ENCODE data around the gene KANSL1. TPM values are rescaled to one million over a fixed set of nuclear protein-coding genes. Genes with fewer than 3 reads are reported as not detected.

KANSL1 gene
- total and polyA plus RNA-seq, 9 donors, result 30.4 to 107 (median 77.7) TPM

- 38 to 40% (median 39%) methylated on average over 5 of the region's 5 CpGs for WGBS, 3 donors
- Histone ChIP-seq H3K27me3 (no peaks in the 10 kb centered on the region), H3K36me3 (no peaks in the 10 kb centered on the region), H3K4me1 (ENCODE audit: insufficient read depth) (peaks cover 4% of the 10 kb centered on the region), H3K4me3 (no peak overlapping the region), H3K27ac (peak overlapping the region in 1 of 2 donors; percentile 29), H3K9me3 (no peaks in the 10 kb centered on the region)
- no peak for TF ChIP-seq EP300 (IDR thresholded peaks at IDR 0.05)
- TF ChIP-seq, protein P1, sequence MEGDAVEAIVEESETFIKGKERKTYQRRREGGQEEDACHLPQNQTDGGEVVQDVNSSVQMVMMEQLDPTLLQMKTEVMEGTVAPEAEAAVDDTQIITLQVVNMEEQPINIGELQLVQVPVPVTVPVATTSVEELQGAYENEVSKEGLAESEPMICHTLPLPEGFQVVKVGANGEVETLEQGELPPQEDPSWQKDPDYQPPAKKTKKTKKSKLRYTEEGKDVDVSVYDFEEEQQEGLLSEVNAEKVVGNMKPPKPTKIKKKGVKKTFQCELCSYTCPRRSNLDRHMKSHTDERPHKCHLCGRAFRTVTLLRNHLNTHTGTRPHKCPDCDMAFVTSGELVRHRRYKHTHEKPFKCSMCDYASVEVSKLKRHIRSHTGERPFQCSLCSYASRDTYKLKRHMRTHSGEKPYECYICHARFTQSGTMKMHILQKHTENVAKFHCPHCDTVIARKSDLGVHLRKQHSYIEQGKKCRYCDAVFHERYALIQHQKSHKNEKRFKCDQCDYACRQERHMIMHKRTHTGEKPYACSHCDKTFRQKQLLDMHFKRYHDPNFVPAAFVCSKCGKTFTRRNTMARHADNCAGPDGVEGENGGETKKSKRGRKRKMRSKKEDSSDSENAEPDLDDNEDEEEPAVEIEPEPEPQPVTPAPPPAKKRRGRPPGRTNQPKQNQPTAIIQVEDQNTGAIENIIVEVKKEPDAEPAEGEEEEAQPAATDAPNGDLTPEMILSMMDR (IDR thresholded peaks at IDR 0.05), result peak; percentile 64 to 94 (median 94)
- DNase-seq, result peak; percentile 64 to 88 (median 74)
- intact Hi-C loops (cut with DNase I), result loop anchor here in 3 of 4 donors (2.0 to 10.0 kb wide), 2 partner anchors 148 to 150 kb away; partner anchors contain the start of gene KANSL1 (in 3 of the 3)
Measured at GRCh38 chr17:46044286-46044928, 148.8 kb downstream of the KANSL1 start.

DNA sequence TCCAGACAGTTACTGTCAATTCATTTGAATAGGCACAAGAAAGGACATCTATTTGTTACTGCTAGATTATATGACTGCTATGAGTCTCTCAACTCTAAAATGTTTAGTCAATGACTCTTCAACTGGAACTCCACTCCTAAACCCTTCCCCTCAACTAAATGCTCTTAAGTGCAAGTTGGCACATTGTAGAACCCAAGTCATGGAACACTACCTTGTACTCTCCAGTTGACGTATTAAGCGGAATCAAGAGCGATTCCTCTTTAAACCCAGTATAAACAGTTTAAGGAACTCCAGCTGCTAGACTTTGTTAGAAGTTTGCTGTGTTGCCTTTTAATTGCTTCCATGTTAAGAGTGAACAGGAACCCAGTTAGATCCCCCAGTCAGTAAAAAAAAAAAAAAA is 149.6 kb downstream of the KANSL1 start:
- no peaks in the 10 kb centered on the region for H3K36me3 ChIP-seq
- H3K4me1 ChIP-seq (ENCODE audit: insufficient read depth), result peaks cover 4% of the 10 kb centered on the region
- no peak for TF ChIP-seq EP300 (IDR thresholded peaks at IDR 0.05)
- no peak for TF ChIP-seq POLR2A (IDR thresholded peaks at IDR 0.05)
- TF ChIP-seq, protein P1 (IDR thresholded peaks at IDR 0.05), result no peak

DNA sequence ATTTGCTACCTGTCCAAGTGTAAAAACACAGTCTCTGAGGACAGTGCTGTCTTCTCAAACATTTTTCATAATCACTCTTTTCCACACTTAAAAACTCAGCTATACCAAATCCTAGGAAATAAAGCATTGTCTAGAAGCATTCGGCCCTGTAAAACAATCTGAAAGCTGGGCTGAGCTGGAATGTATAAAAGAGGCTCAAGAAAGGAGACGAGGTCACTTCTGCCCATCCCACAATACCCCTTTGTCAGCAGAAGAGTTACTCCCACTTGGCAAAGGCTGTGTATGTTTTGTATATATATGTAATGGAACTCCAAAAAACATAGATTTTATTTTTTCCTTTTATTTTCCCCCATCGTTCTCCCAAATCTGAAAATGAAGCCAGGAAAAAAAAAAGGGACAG is 150.3 kb downstream of the KANSL1 start:
- intact Hi-C loops (cut with DNase I), result loop anchor here in 3 of 4 donors (1.0 to 10.0 kb wide), 2 partner anchors 152 to 170 kb away; partner anchors contain the start of gene KANSL1 (in 2 of the 3)
- H3K27ac ChIP-seq, result no peak overlapping the region
- no peak overlapping the region for H3K4me3 ChIP-seq
- H3K36me3 ChIP-seq, result no peaks in the 10 kb centered on the region
- H3K4me1 ChIP-seq (ENCODE audit: insufficient read depth), result peaks cover 4% of the 10 kb centered on the region
- TF ChIP-seq EP300 (IDR thresholded peaks at IDR 0.05) (no peak), POLR2A (IDR thresholded peaks at IDR 0.05) (no peak)
- TF ChIP-seq, protein P1 (IDR thresholded peaks at IDR 0.05), result no peak
- H3K27me3 ChIP-seq, result no peaks in the 10 kb centered on the region
- 65 to 75% (median 71%) methylated on average over 3 of the region's 3 CpGs for WGBS, 3 donors
- no peaks in the 10 kb centered on the region for H3K9me3 ChIP-seq
- no peak for DNase-seq

More for the DNA sequence above, 149.6 kb downstream of the KANSL1 start:
- Histone ChIP-seq H3K27ac (peak overlapping the region in 1 of 2 donors; percentile 29), H3K4me3 (no peak overlapping the region), H3K9me3 (no peaks in the 10 kb centered on the region), H3K27me3 (no peaks in the 10 kb centered on the region)
- 87 to 93% (median 92%) methylated on average over 3 of the region's 3 CpGs for WGBS, 3 donors
- no peak for DNase-seq
- intact Hi-C loops (cut with DNase I), result loop anchor here in 3 of 4 donors (1.0 to 10.0 kb wide), 3 partner anchors 149 to 170 kb away; partner anchors contain the start of gene KANSL1 (in 3 of the 3)

DNA sequence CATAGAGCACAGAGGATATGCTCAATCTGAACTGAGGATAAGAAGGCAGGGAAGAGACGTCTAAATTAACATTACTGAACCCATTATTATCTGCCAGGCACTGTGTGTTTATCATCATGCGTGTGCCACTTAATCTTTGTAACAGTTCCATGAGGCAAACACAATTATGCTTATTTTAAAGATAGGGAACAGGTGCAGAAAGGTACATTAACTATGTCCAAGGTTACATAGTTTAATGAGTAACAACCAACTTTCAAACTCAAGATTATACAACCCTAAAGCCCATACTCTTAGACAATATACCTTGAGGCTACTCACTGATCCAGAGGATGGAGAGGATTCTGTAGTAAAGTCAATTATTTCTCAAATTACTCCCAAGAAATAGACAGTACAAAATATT is 151.0 kb downstream of the KANSL1 start:
- TF ChIP-seq, protein P1 (IDR thresholded peaks at IDR 0.05), result no peak
- no peak for TF ChIP-seq POLR2A (IDR thresholded peaks at IDR 0.05)
- TF ChIP-seq EP300 (IDR thresholded peaks at IDR 0.05), result no peak
- intact Hi-C loops (cut with DNase I), result loop anchor here in 2 of 4 donors (10.0 kb wide), 1 partner anchor 153 kb away; the partner anchor contains the start of gene KANSL1 (in 2 of the 2)
- Histone ChIP-seq H3K9me3 (no peaks in the 10 kb centered on the region), H3K4me1 (ENCODE audit: insufficient read depth) (peaks cover 4% of the 10 kb centered on the region), H3K27ac (no peak overlapping the region), H3K4me3 (no peak overlapping the region), H3K36me3 (no peaks in the 10 kb centered on the region), H3K27me3 (no peaks in the 10 kb centered on the region)
- 76 to 92% (median 78%) methylated on average over 2 of the region's 2 CpGs for WGBS, 3 donors
- no peak for DNase-seq
